GM10847 (cell line): Measurements from ENCODE around the gene FADS3.

Experiments used
- POLR2A ChIP-seq: IDR thresholded peaks from 2 replicates; pipeline ENCODE4 v1.6.1; 2011; ENCODE audit not compliant: insufficient read length; ENCODE audit errors: extremely low read depth

Gene FADS3

DNA sequence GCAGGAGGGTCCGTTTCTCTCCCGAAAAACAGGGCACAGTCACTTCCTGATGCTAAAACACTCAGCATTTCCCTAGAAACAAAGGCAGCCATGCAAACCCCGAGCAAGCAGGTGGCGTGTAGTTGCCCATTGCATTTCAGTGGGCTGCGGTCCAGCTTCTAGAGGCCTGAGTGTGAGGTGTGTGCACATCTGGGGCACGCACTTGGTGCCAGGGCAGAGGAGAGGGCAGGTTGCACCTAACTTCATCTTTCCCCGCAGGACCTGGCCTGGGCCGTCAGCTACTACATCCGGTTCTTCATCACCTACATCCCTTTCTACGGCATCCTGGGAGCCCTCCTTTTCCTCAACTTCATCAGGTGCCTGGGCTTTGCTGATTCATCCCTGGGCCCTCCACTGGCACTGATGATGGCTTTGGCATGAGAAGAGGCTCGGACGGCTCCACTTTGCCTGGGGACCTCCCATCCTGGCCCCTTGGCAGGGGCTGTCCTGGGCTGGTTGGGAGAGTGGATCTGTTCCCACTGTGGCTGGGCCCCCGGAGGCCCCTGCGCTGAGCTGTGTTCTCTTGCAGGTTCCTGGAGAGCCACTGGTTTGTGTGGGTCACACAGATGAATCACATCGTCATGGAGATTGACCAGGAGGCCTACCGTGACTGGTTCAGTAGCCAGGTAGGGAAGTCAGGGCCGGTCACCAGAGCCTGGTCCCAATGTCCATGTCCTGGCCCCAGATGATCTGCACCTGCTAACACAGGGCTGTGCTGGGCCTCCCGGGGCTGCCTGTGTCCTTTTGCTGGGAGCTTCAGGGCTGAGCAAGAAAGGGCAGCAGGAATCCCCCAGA lies 28.4 kb downstream of the FADS3 start:
- TF ChIP-seq POLR2A: no peak

DNA sequence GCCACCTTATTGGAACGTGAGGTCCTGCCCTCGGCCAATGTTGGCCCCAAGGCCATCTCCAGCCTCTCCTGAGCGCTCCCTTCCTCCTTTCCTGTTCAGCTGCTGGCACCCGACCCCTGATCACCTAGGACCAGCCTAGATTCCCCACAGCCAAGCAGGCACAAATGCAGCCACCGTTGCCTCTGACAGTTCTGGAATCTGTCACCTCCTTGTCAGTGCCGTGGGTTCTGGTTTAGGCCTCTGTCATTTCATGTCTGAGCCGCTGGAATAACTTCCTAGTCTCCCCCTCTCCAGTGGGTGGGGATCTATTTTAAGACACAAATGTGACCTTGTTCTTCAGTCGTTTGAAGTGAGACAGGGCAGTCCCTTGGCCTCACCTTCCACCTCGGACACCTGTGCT lies 29.7 kb downstream of the FADS3 start:
- TF ChIP-seq POLR2A: no peak

DNA sequence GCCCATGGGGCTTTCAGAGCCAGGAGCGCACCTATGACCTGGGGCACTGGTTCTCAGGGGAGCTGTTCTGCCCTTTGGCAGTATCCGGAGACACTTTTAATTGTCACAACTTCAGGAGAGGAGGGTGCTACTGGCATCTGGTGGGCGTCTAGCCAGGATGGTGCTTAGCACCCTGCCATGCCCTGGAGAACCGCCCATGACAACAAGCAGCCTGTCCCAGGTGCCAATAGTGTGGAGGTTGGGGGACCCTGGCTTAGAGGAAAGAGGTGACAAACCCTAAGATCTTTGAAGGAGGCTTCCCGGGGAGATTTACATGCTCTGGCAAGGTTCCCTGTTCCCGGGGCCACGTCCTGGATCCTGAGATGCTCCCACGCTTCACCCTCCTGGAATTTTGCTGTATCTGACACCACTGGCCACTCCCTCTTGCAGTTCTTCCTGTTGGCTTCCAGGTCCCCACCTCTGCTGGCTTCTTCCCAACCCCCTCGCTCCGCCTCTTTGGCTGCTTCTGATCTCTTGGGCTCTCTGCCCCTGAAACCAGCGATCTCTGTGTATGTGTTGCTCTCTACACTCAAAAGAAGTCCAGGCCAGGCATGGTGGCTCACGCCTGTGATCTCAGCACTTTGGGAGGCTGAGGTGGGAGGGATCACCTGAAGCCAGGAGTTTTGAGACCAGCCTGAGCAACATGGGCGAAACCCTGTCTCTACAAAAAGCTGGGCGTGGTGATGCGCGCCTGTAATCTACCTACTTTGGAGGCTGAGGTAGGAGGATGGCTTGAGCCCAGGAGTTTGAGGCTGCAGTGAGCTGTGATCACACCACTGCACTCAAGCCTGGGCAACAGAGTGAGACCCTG lies 31.1 kb downstream of the FADS3 start:
- no peak for TF ChIP-seq POLR2A

DNA sequence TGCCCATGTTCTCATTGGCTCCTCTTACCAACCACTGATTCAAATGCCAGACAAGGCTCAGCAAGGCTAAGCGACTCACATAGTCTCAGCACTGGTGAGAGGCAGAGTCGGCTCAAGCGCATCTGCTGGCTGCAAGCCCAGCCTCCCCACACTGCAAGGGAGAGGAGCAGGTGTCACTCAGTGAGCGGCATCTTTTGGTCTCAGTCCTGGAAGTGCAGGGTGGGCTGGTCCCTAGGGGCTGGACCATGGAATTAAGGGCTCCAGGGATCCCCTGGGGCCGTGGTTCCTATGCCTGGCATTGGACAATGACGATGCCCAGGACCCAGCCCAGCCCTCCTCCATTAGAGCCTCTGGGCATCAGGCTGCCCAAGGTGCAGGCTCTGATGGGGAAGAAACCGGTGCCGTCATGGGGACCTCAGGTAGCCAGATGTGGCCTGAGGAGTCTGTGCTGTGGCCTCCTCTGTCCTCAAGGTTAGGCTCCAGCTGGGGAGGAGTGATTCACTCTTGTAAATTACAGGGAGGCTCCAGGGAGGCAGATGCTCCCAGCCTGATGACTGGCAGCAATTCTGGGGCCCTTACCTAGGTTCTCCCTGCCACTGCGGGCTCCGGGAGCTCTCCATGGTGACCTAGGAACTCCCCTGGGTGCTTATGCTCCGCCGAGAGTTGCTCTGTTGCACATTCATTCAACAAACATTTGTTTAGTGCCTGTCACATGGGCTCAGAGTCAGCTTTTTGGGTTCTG lies 35.2 kb downstream of the FADS3 start:
- no peak for TF ChIP-seq POLR2A

DNA sequence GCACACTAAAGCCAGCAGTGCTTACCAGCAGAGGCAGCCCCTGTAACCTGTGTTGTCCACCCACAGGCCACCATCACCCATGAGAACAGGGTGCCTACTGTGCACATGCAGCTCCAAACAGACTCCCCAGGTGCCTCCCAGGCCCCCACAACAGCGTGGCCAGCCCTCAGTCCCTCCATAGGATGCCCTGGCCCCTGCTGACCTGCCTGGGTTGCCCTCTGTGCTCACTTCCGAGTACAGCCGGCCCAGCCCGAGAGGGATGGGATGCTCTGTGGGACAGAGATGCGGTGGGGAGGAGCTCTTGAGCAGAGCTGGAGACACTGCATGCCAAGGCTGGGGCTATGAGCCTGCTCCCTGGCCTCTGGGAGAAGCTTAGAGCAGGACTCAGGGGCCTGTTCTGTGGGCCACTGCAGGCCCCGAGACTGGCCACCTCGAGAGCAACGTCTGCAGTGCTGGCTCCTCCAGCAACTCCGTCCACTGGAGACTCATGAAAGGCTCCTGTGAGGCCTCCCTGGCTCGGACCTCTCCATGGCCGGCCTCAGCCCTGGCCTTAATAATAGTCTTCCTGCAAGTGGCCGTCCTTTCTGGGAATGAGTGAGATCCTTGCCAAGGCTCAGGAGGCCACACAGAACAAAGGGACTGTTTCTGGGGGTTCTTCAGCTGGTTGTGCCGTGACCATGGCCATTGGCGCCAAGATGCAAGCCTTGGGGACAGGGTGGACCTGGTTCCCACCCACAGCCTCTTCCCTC lies 36.2 kb downstream of the FADS3 start:
- no peak for TF ChIP-seq POLR2A

DNA sequence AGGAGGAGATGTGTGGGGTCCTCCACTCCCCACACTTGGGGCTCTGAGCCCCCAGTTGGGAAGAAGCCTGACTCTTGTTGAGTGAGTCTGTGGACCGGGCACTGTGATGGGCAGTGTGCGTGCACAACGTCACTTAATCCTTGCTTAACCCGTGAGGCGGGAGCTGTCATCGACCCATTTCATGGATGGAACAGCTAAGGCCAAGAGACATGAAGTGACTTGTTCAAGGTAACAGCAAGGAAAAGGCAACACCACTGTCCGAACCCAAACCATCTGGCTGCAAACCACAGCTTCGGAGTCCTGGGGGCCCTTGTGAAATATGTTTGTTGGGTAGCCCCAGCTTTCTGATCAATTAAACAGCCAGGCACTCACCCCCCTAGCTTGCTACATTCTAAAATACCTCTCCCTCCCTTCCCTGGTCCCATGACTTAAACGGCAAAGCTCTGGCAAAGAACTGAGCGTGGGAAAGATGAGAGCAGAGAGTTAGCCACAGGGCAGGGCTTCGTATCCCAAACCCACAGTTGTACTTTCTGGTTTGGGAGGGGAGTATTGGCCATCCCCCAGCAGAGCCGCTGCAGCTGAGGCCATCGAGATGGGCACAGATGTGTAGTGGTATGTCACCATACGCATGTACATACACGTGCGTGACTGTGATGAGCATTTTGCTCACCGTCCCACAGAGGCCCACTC lies 37.0 kb downstream of the FADS3 start:
- no peak for TF ChIP-seq POLR2A

DNA sequence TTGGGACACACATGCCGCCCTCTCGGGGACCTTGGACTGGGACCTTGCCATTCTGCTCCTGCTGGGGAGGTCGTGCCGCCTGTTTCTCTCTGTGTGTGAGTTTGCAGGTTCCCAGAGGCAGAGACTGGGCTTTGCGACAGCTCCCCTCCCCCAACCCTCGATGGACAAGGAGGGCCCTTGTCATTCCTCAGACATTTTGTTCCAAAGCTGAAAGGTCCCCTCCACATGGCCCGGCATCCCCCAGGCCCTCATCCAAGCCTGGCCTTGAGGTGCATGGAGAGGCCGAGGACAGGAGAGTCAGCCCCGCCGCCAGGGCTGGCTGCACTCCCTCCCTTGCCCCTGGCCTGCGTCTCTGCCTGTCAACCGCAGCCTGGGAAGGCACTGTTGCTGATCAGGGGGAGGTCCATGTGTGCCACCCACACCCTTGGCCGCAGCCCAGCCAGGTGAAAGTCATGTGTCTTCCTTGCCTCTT lies 37.6 kb downstream of the FADS3 start:
- no peak for TF ChIP-seq POLR2A

DNA sequence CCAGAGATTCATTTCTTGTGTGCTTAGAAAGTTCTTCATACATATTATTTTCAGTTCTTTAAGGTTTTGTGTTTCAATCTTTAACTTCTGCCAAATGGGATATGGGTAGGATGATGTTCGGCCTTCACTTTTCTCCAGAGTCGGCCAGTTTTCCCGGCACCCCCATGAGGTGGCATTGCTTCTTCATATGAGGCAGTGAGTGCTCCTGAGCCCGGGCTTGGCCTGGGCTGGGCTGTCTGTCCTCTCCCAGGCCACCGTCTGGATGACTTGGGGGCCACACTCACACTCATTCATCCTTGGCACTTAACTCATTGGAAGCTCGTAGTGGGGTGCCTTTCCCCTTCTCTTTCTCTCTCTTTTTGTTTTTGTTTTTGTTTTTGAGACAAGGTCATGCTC lies 39.4 kb downstream of the FADS3 start:
- no peak for TF ChIP-seq POLR2A

DNA sequence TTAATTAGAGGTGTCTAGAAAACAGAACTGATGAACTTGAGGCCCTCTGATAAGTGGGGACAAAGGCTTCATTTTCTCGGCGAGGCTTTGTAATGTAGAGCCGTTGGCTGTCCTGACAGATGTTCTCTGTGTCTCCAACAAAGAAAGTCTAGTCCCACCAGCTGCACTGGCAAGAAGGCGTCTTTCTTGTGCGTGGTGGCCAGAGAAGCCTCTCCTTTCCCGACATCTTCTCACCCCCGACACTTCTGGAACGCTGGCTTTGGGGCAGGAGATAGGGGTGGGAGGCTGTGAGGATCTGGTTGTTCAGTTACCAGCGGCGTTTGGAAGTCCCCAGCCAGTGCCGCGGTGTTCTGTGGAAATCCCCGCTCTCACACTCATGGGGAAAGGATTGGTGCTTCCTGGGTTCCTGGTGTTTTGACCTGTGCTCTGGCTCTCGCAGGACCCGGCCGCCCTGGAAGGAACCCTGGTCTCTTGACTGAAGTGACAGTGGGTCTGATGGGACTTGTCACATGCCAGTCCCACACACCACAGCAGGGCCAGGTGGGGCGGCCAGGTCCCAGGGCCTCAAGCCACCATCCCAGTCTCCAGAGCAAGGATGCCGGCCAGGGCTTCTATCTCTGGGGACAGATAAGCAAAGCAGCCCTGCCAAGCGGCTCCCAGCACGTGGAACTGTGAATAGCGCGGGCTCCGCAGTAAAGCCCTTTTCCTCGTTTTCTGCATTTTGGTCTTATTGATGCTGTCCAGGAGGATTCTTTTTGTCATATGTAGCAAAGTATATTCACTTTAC lies 40.0 kb downstream of the FADS3 start:
- TF ChIP-seq POLR2A: no peak

DNA sequence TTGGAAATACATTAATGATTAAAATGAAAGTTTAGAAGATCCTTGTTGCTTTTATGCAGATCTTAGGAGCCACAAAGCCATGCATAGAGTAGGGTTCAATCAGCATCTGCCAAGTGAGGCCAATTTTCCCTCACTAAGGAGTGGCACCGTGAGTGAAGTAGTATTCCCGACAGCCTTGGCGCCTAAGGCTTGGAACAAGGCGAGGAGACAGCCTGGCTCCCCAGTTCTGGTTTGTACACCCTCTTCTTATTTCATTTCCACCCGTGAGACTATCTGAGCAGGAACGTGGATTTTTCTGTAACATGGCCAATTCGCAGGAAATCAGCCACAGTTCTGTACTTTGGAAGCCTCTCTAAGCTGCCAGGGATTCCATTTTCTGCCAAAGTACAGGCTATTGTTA lies 40.7 kb downstream of the FADS3 start:
- TF ChIP-seq POLR2A: no peak

DNA sequence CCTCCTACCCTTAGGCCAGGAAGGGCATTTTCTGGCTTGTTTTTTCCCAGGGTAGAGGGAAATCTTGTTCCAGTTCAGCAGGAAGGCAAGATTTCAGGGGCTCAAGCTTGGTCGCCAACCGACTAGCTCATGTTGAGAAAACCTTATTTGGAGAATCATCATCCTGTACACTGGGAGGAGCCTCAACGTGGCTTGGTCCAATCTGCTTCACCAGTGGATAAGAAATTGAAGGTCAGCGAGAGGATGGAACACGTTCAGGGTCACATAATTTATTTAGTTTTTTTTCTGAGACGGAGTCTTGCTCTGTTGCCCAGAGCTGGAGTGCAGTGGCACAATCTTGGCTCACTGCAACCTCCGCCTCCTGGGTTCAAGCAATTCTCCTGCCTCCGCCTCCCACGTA lies 42.7 kb downstream of the FADS3 start:
- no peak for TF ChIP-seq POLR2A

DNA sequence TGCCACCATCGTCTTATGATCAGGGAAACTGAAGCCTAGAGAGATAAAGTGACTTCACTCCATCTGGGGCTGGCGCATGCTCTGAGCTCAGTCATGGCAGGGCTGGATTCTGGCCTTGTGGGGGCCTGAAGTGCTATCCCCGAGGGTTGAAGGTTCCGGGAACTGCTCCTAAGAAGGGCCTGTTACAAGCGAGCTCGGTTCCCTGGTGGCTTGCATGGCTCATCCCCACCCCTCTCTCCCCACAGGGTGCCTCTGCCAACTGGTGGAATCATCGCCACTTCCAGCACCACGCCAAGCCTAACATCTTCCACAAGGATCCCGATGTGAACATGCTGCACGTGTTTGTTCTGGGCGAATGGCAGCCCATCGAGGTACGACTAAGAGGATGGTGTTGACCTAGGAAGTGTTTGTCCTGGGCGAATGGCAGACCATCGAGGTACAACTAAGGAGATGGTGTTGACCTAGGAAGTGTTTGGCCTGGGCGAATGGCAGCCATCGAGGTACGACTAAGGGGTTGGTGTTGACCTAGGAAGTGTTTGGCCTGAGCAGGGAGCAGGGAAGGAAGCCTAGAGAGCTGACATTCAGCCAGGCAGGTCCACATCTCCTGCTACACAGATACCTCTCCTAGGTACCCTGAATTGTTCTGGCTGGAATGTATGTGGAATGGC lies 43.3 kb downstream of the FADS3 start:
- TF ChIP-seq POLR2A: no peak
